Transverse colon (tissue), 4 donors: ENCODE results near the gene CACNA2D2. TPM values are rescaled to one million over a fixed set of nuclear protein-coding genes. Genes with fewer than 3 reads are reported as not detected.

Source experiments
- DNase-seq: peaks from one replicate; pipeline ENCODE4 v3.0.0-alpha.2; 2019
- H3K27ac ChIP-seq, 4 donors: fragments of 200-600 bp; sonication (generic); 2 replicates each; pipeline ENCODE4 v1.5.1; 2016 to 2018; ENCODE audit warnings: inconsistent platforms in 4 of 4
- H3K27me3 ChIP-seq: fragments of 200-600 bp; sonication (generic); 2 replicates; pipeline ENCODE4 v1.5.1; 2017; ENCODE audit warnings: inconsistent platforms
- H3K36me3 ChIP-seq, 4 donors: fragments of 200-600 bp; sonication (generic); 2 replicates each; pipeline ENCODE4 v1.5.1; 2017 to 2019; ENCODE audit warnings: inconsistent platforms in 4 of 4
- H3K4me1 ChIP-seq, 4 donors: fragments of 200-600 bp; sonication (generic); 2 replicates each; pipeline ENCODE4 v1.5.1; 2017 to 2020; ENCODE audit warnings: inconsistent platforms in 4 of 4
- H3K4me3 ChIP-seq, 4 donors: fragments of 200-600 bp; sonication (generic); 1 replicate in 1 of 4; 2 replicates in 3 of 4; pipeline versions ENCODE4 v1.5.1 to v1.6.1; 2017 to 2019; ENCODE audit warnings: inconsistent platforms in 4 of 4
- H3K9me3 ChIP-seq, 2 donors: fragments of 200-600 bp; sonication (generic); 2 replicates each; pipeline ENCODE4 v1.5.1; 2017 to 2019; ENCODE audit warnings: inconsistent platforms in 2 of 2
- CTCF ChIP-seq, 5 experiments: fragments of 200-600 bp in 3 of 5; fragments of 450-650 bp in 2 of 5; sonication (generic) in 3 of 5; IDR thresholded peaks; 1 replicate in 2 of 5; 2 replicates in 3 of 5; pipeline ENCODE4 v1.5.1; 2016 to 2017; ENCODE audit warnings: antibody characterized with exemption in 5 of 5, inconsistent platforms in 3 of 5, mild to moderate bottlenecking in 2 of 5, moderate library complexity in 1 of 5
- EP300 ChIP-seq: sonication (generic); formaldehyde crosslinking; IDR thresholded peaks from one replicate; pipeline ENCODE4 v1.6.1; 2017; ENCODE audit warnings: antibody characterized with exemption, low read depth
- POLR2A ChIP-seq: fragments of 450-650 bp; IDR thresholded peaks from one replicate; pipeline ENCODE4 v1.6.1; 2016; ENCODE audit warnings: antibody characterized with exemption, mild to moderate bottlenecking, moderate library complexity
- POLR2AphosphoS5 ChIP-seq, 3 donors: sonication (generic); formaldehyde crosslinking; IDR thresholded peaks; one replicate each; pipeline ENCODE4 v1.6.1; 2016; ENCODE audit warnings: antibody characterized with exemption in 3 of 3
- WGBS, 2 donors: methylation state at CpG; one replicate each; pipeline ENCODE4 v1.1.5; 2018; ENCODE audit warnings: low coverage in 1 of 2; 5-methylcytosine and 5-hydroxymethylcytosine counted together
- in situ Hi-C, 4 donors: fragments of 200-750 bp; cut with MboI; loops; one replicate each; pipeline versions ENCODE4 v1.15.0 to v1.15.1; 2017; ENCODE audit warnings: low sequenced_read_pairs in 3 of 4, low pct_ligation_motif_present in 1 of 4, low pct_unique_long_range_greater_than_20kb in 1 of 4
- intact Hi-C: fragments of 100-400 bp; cut with DNase I; formaldehyde crosslinking; loops from one replicate; pipeline ENCODE4 v1.15.1; 2023; ENCODE audit warnings: low total_unique reads
- total RNA-seq, 4 donors: library from RNA; depleted of rRNA; stranded (reverse); fragments of >200 nt; gene quantifications; one replicate each; pipeline ENCODE4 v1.1.0, GENCODE V29; 2016

The CACNA2D2 gene
- total RNA-seq, 4 donors from 2014 or later: 0.48 to 2.2 (median 0.87) TPM

GRCh38 chr3:50412231-50412754 is 91.1 kb downstream of the CACNA2D2 start:
- Histone ChIP-seq H3K36me3 (no peaks in the 10 kb centered on the region), H3K9me3 (no peaks in the 10 kb centered on the region), H3K27me3 (no peaks in the 10 kb centered on the region), H3K4me3 (no peak overlapping the region), H3K27ac (no peak overlapping the region), H3K4me1 (no peaks in the 10 kb centered on the region)
- TF ChIP-seq EP300 (no peak), POLR2AphosphoS5 (IDR thresholded peaks at IDR 0.05) (no peak), POLR2A (no peak), CTCF (IDR thresholded peaks at IDR 0.05) (no peak)
- no peak for DNase-seq
- intact Hi-C loops: no loop called here
- in situ Hi-C loops: no loop called here
- WGBS, 2 donors: 76 to 80% methylated on average over 4 to 11 of the region's 11 CpGs

DNA sequence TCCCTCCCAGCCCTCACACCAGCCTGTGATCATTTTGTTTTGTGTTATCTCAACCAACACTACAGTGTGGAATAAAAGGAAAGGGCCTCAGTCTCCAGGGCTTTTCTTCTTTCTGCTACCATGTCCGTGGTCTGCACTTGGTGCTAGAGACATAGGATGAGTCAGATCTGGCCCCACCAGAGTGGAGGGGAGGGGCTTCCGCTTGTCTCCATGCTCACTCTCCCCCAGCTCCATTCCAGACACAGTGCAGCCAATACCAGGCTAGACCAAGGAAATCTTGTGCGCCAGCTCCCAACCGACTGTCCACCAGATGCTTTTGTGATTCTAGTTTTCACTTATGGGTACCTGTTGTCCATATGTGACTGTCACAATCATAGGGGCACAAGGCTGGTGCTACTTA is 92.2 kb downstream of the CACNA2D2 start:
- no peaks in the 10 kb centered on the region for H3K27me3 ChIP-seq
- no peaks in the 10 kb centered on the region for H3K36me3 ChIP-seq
- WGBS, 2 donors: 82% methylated on average over 4 of the region's 4 CpGs; no CpG with 5 or more reads in 1 of the 2 donors
- no peak for DNase-seq
- TF ChIP-seq POLR2AphosphoS5 (IDR thresholded peaks at IDR 0.05): no peak
- no peak for TF ChIP-seq CTCF (IDR thresholded peaks at IDR 0.05)
- TF ChIP-seq EP300: no peak
- no peak for TF ChIP-seq POLR2A
- H3K9me3 ChIP-seq: no peaks in the 10 kb centered on the region
- in situ Hi-C loops (no loop called here), intact Hi-C loops (no loop called here)
- H3K4me3 ChIP-seq: no peak overlapping the region
- no peak overlapping the region for H3K27ac ChIP-seq
- no peaks in the 10 kb centered on the region for H3K4me1 ChIP-seq

- 79% methylated on average over 3 of the region's 3 CpGs; no CpG with 5 or more reads in 1 of the 2 donors for WGBS, 2 donors
These were observed 92.8 kb downstream of the CACNA2D2 start for GRCh38 chr3:50410608-50411139.

GRCh38 chr3:50410185-50410584 is 93.2 kb downstream of the CACNA2D2 start:
- WGBS, 2 donors: 50% methylated on average over 2 of the region's 2 CpGs; no CpG with 5 or more reads in 1 of the 2 donors
- H3K9me3 ChIP-seq: no peaks in the 10 kb centered on the region
- H3K27ac ChIP-seq: no peak overlapping the region
- no peaks in the 10 kb centered on the region for H3K4me1 ChIP-seq
- TF ChIP-seq POLR2AphosphoS5 (IDR thresholded peaks at IDR 0.05) (no peak), POLR2A (no peak), EP300 (no peak), CTCF (IDR thresholded peaks at IDR 0.05) (no peak)
- no peak overlapping the region for H3K4me3 ChIP-seq
- H3K36me3 ChIP-seq: no peaks in the 10 kb centered on the region
- no peak for DNase-seq
- in situ Hi-C loops (no loop called here), intact Hi-C loops (no loop called here)
- no peaks in the 10 kb centered on the region for H3K27me3 ChIP-seq

More at GRCh38 chr3:50410608-50411139, 92.8 kb downstream of the CACNA2D2 start:
- Histone ChIP-seq H3K27me3 (no peaks in the 10 kb centered on the region), H3K9me3 (no peaks in the 10 kb centered on the region), H3K4me1 (no peaks in the 10 kb centered on the region), H3K27ac (no peak overlapping the region), H3K36me3 (no peaks in the 10 kb centered on the region), H3K4me3 (no peak overlapping the region)
- in situ Hi-C loops: no loop called here
- TF ChIP-seq CTCF (IDR thresholded peaks at IDR 0.05) (no peak), EP300 (no peak), POLR2AphosphoS5 (IDR thresholded peaks at IDR 0.05) (no peak), POLR2A (no peak)
- no peak for DNase-seq
- intact Hi-C loops: no loop called here
